ENCODE measurements around the gene RAD9A. TPM values are rescaled to one million over a fixed set of nuclear protein-coding genes. Genes with fewer than 3 reads are reported as not detected.

RAD9A gene
- total and polyA plus RNA-seq, 2 experiments from 2014 or later, result 13.9 to 17.0 TPM

DNA sequence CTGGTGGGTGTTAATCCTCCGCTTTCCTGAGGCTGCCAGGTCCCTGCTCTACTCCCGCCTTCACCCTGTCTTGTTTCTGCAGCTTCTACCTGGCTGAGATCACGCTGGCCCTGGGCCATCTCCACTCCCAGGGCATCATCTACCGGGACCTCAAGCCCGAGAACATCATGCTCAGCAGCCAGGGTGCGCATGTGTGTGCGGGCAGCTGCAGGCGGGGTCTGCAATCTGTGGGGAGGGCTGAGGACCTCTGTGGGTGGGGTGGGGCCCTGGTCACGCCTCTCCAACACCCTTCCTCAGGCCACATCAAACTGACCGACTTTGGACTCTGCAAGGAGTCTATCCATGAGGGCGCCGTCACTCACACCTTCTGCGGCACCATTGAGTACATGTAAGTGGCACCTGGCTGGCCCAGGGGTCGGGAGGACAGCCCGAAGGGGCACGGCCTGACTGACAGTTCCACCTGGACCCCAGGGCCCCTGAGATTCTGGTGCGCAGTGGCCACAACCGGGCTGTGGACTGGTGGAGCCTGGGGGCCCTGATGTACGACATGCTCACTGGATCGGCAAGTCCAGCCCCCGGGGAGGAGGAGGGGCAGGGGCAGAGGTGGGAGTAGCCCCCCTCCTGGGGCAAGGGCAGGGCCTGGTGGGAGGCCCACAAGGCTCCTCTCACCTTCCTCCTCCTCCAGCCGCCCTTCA is 41.0 kb downstream of the RAD9A start:
- H3K27me3 Mint-ChIP-seq (ENCODE audit: insufficient read depth, low read depth, poor library complexity), result peaks cover 11% of the 10 kb centered on the region

DNA sequence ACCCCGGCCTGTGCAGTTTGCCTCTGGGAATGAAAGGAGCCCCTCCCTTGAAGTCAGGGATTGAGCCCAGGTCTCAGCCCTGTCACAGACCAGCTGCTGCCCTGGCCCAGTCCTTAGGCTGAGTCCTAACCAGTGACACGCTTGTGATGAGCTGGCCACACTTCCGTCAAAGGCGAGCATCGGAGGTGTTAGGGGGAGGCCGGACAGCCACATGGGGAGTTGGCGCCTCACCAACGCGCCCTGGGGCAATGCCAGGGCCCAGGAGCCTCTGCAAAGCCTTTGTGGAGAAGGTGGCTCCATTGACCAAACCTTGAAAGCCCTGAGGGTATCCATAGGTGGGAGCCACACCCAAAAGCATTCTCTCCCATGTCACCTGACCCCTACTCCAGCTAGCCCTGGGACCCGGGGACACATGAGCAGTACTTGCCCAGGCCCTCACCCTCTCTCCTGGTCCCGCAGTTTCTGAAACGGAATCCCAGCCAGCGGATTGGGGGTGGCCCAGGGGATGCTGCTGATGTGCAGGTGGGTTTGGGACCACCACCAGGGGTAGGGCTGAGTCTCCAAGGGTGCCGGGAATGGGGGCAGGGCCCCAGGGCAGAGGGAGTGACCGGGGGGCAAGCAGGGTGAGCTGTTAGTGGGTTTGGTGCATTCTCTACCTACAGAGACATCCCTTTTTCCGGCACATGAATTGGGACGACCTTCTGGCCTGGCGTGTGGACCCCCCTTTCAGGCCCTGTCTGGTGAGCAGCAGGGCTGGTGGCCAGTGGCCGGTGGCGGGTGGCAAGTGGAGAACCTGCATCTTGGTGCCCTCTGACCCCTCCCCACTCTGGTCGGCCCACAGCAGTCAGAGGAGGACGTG is 42.0 kb downstream of the RAD9A start:
- no peak overlapping the region for H2AFZ ChIP-seq
- DNase-seq (ENCODE audit: low spot score), result no peak
- H3K9me2 ChIP-seq (ENCODE audit: insufficient read depth), result no peaks in the 10 kb centered on the region
- H3K36me3 ChIP-seq (ENCODE audit: insufficient read depth), result 0 out of 2 replicates have a peak, but pooled peaks cover 3% of the 10 kb centered on the region
- H3K27me3 ChIP-seq (ENCODE audit: insufficient read depth), result no peaks in the 10 kb centered on the region
- no peak overlapping the region for H3K4me2 ChIP-seq
- H3K27ac ChIP-seq (ENCODE audit: low read depth), result no peak overlapping the region
- Mint-ChIP-seq H3K36me3 (ENCODE audit: low read depth) (peaks cover 24% of the 10 kb centered on the region), H3K4me1 (peaks cover 17% of the 10 kb centered on the region), H3K27ac (no peak overlapping the region), H3K9me3 (no peaks in the 10 kb centered on the region; the same call in 2 of the 3 replicates), H3K4me3 (no peak overlapping the region), H3K27me3 (ENCODE audit: insufficient read depth, low read depth, poor library complexity) (peaks cover 6% of the 10 kb centered on the region)
- ATAC-seq, result no peak
- peaks cover 17% of the 10 kb centered on the region for H3K4me1 ChIP-seq (ENCODE audit: insufficient read depth)
- no peaks in the 10 kb centered on the region for H4K20me1 ChIP-seq (replicated peaks; ENCODE audit: insufficient read depth)
- peaks cover 5% of the 10 kb centered on the region; the same call in 1 of the 2 replicates for H3F3A ChIP-seq (replicated peaks; ENCODE audit: low read depth)
- peaks cover 7% of the 10 kb centered on the region for H3K79me2 ChIP-seq (replicated peaks; ENCODE audit: insufficient read depth)
- H3K4me3 ChIP-seq, result no peak overlapping the region
- no peak for TF ChIP-seq POLR2AphosphoS5 (IDR thresholded peaks at IDR 0.05; ENCODE audit: low read depth)
- no peak for TF ChIP-seq ZNF114 (CRISPR knock-in tag; IDR thresholded peaks at IDR 0.05)
- no peak for TF ChIP-seq JUNB (IDR thresholded peaks at IDR 0.05; ENCODE audit: unreplicated experiment)
- TF ChIP-seq, protein P1, sequence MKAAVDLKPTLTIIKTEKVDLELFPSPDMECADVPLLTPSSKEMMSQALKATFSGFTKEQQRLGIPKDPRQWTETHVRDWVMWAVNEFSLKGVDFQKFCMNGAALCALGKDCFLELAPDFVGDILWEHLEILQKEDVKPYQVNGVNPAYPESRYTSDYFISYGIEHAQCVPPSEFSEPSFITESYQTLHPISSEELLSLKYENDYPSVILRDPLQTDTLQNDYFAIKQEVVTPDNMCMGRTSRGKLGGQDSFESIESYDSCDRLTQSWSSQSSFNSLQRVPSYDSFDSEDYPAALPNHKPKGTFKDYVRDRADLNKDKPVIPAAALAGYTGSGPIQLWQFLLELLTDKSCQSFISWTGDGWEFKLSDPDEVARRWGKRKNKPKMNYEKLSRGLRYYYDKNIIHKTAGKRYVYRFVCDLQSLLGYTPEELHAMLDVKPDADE (IDR thresholded peaks at IDR 0.05), result no peak
- no peak for TF ChIP-seq ZNF331 (CRISPR knock-in tag; IDR thresholded peaks at IDR 0.05; ENCODE audit: low read depth)
- TF ChIP-seq, protein P2, sequence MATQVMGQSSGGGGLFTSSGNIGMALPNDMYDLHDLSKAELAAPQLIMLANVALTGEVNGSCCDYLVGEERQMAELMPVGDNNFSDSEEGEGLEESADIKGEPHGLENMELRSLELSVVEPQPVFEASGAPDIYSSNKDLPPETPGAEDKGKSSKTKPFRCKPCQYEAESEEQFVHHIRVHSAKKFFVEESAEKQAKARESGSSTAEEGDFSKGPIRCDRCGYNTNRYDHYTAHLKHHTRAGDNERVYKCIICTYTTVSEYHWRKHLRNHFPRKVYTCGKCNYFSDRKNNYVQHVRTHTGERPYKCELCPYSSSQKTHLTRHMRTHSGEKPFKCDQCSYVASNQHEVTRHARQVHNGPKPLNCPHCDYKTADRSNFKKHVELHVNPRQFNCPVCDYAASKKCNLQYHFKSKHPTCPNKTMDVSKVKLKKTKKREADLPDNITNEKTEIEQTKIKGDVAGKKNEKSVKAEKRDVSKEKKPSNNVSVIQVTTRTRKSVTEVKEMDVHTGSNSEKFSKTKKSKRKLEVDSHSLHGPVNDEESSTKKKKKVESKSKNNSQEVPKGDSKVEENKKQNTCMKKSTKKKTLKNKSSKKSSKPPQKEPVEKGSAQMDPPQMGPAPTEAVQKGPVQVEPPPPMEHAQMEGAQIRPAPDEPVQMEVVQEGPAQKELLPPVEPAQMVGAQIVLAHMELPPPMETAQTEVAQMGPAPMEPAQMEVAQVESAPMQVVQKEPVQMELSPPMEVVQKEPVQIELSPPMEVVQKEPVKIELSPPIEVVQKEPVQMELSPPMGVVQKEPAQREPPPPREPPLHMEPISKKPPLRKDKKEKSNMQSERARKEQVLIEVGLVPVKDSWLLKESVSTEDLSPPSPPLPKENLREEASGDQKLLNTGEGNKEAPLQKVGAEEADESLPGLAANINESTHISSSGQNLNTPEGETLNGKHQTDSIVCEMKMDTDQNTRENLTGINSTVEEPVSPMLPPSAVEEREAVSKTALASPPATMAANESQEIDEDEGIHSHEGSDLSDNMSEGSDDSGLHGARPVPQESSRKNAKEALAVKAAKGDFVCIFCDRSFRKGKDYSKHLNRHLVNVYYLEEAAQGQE (IDR thresholded peaks at IDR 0.05; ENCODE audit: unreplicated experiment), result no peak
- TF ChIP-seq, protein P3, sequence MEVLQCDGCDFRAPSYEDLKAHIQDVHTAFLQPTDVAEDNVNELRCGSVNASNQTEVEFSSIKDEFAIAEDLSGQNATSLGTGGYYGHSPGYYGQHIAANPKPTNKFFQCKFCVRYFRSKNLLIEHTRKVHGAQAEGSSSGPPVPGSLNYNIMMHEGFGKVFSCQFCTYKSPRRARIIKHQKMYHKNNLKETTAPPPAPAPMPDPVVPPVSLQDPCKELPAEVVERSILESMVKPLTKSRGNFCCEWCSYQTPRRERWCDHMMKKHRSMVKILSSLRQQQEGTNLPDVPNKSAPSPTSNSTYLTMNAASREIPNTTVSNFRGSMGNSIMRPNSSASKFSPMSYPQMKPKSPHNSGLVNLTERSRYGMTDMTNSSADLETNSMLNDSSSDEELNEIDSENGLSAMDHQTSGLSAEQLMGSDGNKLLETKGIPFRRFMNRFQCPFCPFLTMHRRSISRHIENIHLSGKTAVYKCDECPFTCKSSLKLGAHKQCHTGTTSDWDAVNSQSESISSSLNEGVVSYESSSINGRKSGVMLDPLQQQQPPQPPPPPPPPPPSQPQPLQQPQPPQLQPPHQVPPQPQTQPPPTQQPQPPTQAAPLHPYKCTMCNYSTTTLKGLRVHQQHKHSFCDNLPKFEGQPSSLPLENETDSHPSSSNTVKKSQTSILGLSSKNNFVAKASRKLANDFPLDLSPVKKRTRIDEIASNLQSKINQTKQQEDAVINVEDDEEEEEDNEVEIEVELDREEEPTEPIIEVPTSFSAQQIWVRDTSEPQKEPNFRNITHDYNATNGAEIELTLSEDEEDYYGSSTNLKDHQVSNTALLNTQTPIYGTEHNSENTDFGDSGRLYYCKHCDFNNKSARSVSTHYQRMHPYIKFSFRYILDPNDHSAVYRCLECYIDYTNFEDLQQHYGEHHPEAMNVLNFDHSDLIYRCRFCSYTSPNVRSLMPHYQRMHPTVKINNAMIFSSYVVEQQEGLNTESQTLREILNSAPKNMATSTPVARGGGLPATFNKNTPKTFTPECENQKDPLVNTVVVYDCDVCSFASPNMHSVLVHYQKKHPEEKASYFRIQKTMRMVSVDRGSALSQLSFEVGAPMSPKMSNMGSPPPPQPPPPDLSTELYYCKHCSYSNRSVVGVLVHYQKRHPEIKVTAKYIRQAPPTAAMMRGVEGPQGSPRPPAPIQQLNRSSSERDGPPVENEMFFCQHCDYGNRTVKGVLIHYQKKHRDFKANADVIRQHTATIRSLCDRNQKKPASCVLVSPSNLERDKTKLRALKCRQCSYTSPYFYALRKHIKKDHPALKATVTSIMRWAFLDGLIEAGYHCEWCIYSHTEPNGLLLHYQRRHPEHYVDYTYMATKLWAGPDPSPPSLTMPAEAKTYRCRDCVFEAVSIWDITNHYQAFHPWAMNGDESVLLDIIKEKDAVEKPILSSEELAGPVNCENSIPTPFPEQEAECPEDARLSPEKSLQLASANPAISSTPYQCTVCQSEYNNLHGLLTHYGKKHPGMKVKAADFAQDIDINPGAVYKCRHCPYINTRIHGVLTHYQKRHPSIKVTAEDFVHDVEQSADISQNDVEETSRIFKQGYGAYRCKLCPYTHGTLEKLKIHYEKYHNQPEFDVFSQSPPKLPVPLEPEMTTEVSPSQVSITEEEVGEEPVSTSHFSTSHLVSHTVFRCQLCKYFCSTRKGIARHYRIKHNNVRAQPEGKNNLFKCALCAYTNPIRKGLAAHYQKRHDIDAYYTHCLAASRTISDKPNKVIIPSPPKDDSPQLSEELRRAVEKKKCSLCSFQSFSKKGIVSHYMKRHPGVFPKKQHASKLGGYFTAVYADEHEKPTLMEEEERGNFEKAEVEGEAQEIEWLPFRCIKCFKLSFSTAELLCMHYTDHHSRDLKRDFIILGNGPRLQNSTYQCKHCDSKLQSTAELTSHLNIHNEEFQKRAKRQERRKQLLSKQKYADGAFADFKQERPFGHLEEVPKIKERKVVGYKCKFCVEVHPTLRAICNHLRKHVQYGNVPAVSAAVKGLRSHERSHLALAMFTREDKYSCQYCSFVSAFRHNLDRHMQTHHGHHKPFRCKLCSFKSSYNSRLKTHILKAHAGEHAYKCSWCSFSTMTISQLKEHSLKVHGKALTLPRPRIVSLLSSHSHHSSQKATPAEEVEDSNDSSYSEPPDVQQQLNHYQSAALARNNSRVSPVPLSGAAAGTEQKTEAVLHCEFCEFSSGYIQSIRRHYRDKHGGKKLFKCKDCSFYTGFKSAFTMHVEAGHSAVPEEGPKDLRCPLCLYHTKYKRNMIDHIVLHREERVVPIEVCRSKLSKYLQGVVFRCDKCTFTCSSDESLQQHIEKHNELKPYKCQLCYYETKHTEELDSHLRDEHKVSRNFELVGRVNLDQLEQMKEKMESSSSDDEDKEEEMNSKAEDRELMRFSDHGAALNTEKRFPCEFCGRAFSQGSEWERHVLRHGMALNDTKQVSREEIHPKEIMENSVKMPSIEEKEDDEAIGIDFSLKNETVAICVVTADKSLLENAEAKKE (CRISPR knock-in tag; IDR thresholded peaks at IDR 0.05), result no peak

More for the DNA sequence above, 41.0 kb downstream of the RAD9A start:
- H3K4me3 ChIP-seq, result no peak overlapping the region
- H3K4me3 Mint-ChIP-seq, result no peak overlapping the region
- peaks cover 15% of the 10 kb centered on the region for H3K4me1 Mint-ChIP-seq
- H3K27ac ChIP-seq (ENCODE audit: low read depth), result no peak overlapping the region
- no peak overlapping the region for H2AFZ ChIP-seq
- DNase-seq (ENCODE audit: low spot score) (no peak), ATAC-seq (no peak)
- H4K20me1 ChIP-seq (replicated peaks; ENCODE audit: insufficient read depth), result no peaks in the 10 kb centered on the region
- H3K27me3 ChIP-seq (ENCODE audit: insufficient read depth), result no peaks in the 10 kb centered on the region
- H3K4me1 ChIP-seq (ENCODE audit: insufficient read depth), result peaks cover 12% of the 10 kb centered on the region
- H3K36me3 Mint-ChIP-seq (ENCODE audit: low read depth), result peaks cover 22% of the 10 kb centered on the region
- H3K9me3 Mint-ChIP-seq, result no peaks in the 10 kb centered on the region; the same call in 2 of the 3 replicates
- peaks cover 6% of the 10 kb centered on the region; the same call in 1 of the 2 replicates for H3F3A ChIP-seq (replicated peaks; ENCODE audit: low read depth)
- H3K4me2 ChIP-seq, result no peak overlapping the region
- peaks cover 11% of the 10 kb centered on the region for H3K79me2 ChIP-seq (replicated peaks; ENCODE audit: insufficient read depth)
- H3K36me3 ChIP-seq (ENCODE audit: insufficient read depth), result 0 out of 2 replicates have a peak, but pooled peaks cover 1% of the 10 kb centered on the region
- H3K9me2 ChIP-seq (ENCODE audit: insufficient read depth), result no peaks in the 10 kb centered on the region
- no peak overlapping the region for H3K27ac Mint-ChIP-seq
- TF ChIP-seq EZH2 (IDR thresholded peaks at IDR 0.05; ENCODE audit: low read depth, unreplicated experiment) (no peak), CREB1 (CRISPR knock-in tag; IDR thresholded peaks at IDR 0.05; ENCODE audit: low read depth) (no peak), EZH2phosphoT487 (IDR thresholded peaks at IDR 0.05; ENCODE audit: unreplicated experiment) (no peak)

Data from GM23338 (cell line).